DND-41 (cell line): ENCODE results near the gene RNLS.

Experiments used
- ATAC-seq: fragments of 200-7000 bp; cut with Tn5 transposase; 3 replicates; pipeline ENCODE4 v1.9.1; 2021; ENCODE audit warnings: low read depth; ENCODE audit not compliant: insufficient read depth
- DNase-seq: peaks from one replicate; pipeline ENCODE4 v3.0.0-alpha.2; 2020
- H2AFZ ChIP-seq: 2 replicates; pipeline ENCODE4 v1.6.0; 2012; ENCODE audit warnings: low read depth, low read length
- H3K27ac ChIP-seq: 2 replicates; pipeline ENCODE4 v1.5.1; 2012; ENCODE audit warnings: low read length, inconsistent platforms
- H3K27me3 ChIP-seq: fragments of 200-600 bp; sonication (generic); 2 replicates; pipeline ENCODE4 v1.6.0; 2012; ENCODE audit warnings: low read length, mild to moderate bottlenecking, inconsistent platforms; ENCODE audit not compliant: insufficient read depth, poor library complexity
- H3K36me3 ChIP-seq: 2 replicates; pipeline ENCODE4 v1.5.1; 2012; ENCODE audit warnings: low read length, inconsistent platforms; ENCODE audit not compliant: insufficient read depth
- H3K4me1 ChIP-seq: 2 replicates; pipeline ENCODE4 v1.5.1; 2012; ENCODE audit warnings: mild to moderate bottlenecking, low read length; ENCODE audit not compliant: insufficient read depth
- H3K4me2 ChIP-seq: 2 replicates; pipeline ENCODE4 v1.6.0; 2012; ENCODE audit warnings: mild to moderate bottlenecking, moderate library complexity, low read length, inconsistent platforms; ENCODE audit not compliant: insufficient read depth
- H3K4me3 ChIP-seq, 2 experiments: fragments of 200-600 bp in 1 of 2; shearing (Covaris generic) in 1 of 2; 2 replicates each; pipeline ENCODE4 v1.5.1; 2012 to 2016; ENCODE audit warnings: inconsistent platforms in 2 of 2, low read length in 2 of 2, mild to moderate bottlenecking in 2 of 2, low read depth in 1 of 2, moderate library complexity in 1 of 2
- H3K79me2 ChIP-seq: 2 replicates; pipeline ENCODE4 v1.6.0; 2012; ENCODE audit warnings: low read length, inconsistent platforms; ENCODE audit not compliant: insufficient read depth
- H3K9ac ChIP-seq: 2 replicates; pipeline ENCODE4 v1.6.0; 2012; ENCODE audit warnings: low read depth, mild to moderate bottlenecking, inconsistent platforms, low read length, moderate library complexity
- H3K9me3 ChIP-seq: 2 replicates; pipeline ENCODE4 v1.5.1; 2012; ENCODE audit warnings: low read length, moderate library complexity, mild to moderate bottlenecking, inconsistent platforms; ENCODE audit not compliant: insufficient read depth, severe bottlenecking
- H4K20me1 ChIP-seq: 2 replicates; pipeline ENCODE4 v1.6.0; 2012; ENCODE audit warnings: low read length; ENCODE audit not compliant: insufficient read depth
- EZH2 ChIP-seq: IDR thresholded peaks from 3 replicates; pipeline ENCODE4 v1.6.1; 2012; ENCODE audit warnings: borderline replicate concordance, low read depth, mild to moderate bottlenecking, moderate library complexity, low read length, inconsistent platforms; ENCODE audit not compliant: severe bottlenecking
- TF ChIP-seq, protein P1 (sequence below): IDR thresholded peaks from 2 replicates; pipeline ENCODE4 v1.5.1; 2012; ENCODE audit warnings: borderline replicate concordance, low read length, moderate library complexity, mild to moderate bottlenecking; ENCODE audit not compliant: poor library complexity, severe bottlenecking; ENCODE audit errors: extremely low read depth

The RNLS gene

DNA sequence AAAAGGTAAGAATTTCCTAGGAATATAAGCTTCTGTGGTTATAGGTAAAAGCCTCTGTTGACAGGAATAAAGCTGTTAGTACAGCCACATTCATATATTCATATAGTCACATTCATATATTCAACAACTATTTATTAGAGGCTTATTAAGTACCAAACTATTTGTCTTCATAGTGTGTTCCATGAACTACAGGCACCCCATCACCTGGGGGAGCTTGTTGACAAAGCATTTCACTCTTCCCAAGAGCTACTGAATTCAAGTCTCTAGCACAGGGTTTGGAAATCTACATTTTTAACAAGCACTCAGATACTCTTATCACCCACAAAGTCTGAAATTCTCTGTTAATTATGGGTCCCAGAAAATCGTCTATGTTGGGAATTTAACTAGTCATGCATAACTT, 110.6 kb downstream of the RNLS start:
- H3K4me2 ChIP-seq: no peak overlapping the region
- no peak overlapping the region for H3K4me3 ChIP-seq
- ATAC-seq: no peak
- no peaks in the 10 kb centered on the region for H3K79me2 ChIP-seq
- no peak for DNase-seq
- H3K36me3 ChIP-seq: no peaks in the 10 kb centered on the region
- TF ChIP-seq EZH2: no peak
- TF ChIP-seq, protein P1, sequence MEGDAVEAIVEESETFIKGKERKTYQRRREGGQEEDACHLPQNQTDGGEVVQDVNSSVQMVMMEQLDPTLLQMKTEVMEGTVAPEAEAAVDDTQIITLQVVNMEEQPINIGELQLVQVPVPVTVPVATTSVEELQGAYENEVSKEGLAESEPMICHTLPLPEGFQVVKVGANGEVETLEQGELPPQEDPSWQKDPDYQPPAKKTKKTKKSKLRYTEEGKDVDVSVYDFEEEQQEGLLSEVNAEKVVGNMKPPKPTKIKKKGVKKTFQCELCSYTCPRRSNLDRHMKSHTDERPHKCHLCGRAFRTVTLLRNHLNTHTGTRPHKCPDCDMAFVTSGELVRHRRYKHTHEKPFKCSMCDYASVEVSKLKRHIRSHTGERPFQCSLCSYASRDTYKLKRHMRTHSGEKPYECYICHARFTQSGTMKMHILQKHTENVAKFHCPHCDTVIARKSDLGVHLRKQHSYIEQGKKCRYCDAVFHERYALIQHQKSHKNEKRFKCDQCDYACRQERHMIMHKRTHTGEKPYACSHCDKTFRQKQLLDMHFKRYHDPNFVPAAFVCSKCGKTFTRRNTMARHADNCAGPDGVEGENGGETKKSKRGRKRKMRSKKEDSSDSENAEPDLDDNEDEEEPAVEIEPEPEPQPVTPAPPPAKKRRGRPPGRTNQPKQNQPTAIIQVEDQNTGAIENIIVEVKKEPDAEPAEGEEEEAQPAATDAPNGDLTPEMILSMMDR: no peak
- H2AFZ ChIP-seq: no peak overlapping the region
- no peaks in the 10 kb centered on the region for H3K27me3 ChIP-seq
- H3K9me3 ChIP-seq: no peaks in the 10 kb centered on the region
- H4K20me1 ChIP-seq: no peaks in the 10 kb centered on the region
- no peaks in the 10 kb centered on the region for H3K4me1 ChIP-seq
- no peak overlapping the region for H3K27ac ChIP-seq
- H3K9ac ChIP-seq: no peak overlapping the region

GRCh38 chr10:88471899-88472298, 111.2 kb downstream of the RNLS start:
- Histone ChIP-seq H2AFZ (no peak overlapping the region), H3K4me3 (no peak overlapping the region), H3K9ac (no peak overlapping the region), H3K9me3 (no peaks in the 10 kb centered on the region), H3K4me1 (no peaks in the 10 kb centered on the region), H3K79me2 (no peaks in the 10 kb centered on the region), H3K27ac (no peak overlapping the region), H3K4me2 (no peak overlapping the region), H3K27me3 (no peaks in the 10 kb centered on the region), H4K20me1 (no peaks in the 10 kb centered on the region), H3K36me3 (no peaks in the 10 kb centered on the region)
- DNase-seq (no peak), ATAC-seq (no peak)
- no peak for TF ChIP-seq EZH2
- TF ChIP-seq, protein P1: no peak

GRCh38 chr10:88467835-88468485, 115.2 kb downstream of the RNLS start:
- Histone ChIP-seq H3K79me2 (no peaks in the 10 kb centered on the region), H3K4me3 (no peak overlapping the region), H3K4me1 (no peaks in the 10 kb centered on the region), H3K4me2 (no peak overlapping the region), H3K9me3 (no peaks in the 10 kb centered on the region), H3K9ac (no peak overlapping the region), H3K27me3 (no peaks in the 10 kb centered on the region), H3K27ac (no peak overlapping the region), H2AFZ (no peak overlapping the region), H4K20me1 (no peaks in the 10 kb centered on the region), H3K36me3 (no peaks in the 10 kb centered on the region)
- DNase-seq: no peak
- ATAC-seq: no peak
- no peak for TF ChIP-seq EZH2
- TF ChIP-seq, protein P1: no peak

- Histone ChIP-seq H3K27me3 (no peaks in the 10 kb centered on the region), H3K36me3 (no peaks in the 10 kb centered on the region), H2AFZ (no peak overlapping the region), H3K4me3 (no peak overlapping the region), H3K9ac (no peak overlapping the region), H3K27ac (no peak overlapping the region), H3K4me2 (no peak overlapping the region), H4K20me1 (no peaks in the 10 kb centered on the region), H3K9me3 (no peaks in the 10 kb centered on the region), H3K79me2 (no peaks in the 10 kb centered on the region), H3K4me1 (no peaks in the 10 kb centered on the region)
- TF ChIP-seq, protein P1: no peak
- TF ChIP-seq EZH2: no peak
- no peak for DNase-seq
- ATAC-seq: no peak
Measured at GRCh38 chr10:88466786-88467185, 116.3 kb downstream of the RNLS start.
